ENCODE data around the gene NPR2.

NPR2 gene

GRCh38 chr9:35795695-35796094 is 4.3 kb downstream of the NPR2 start:
- H3K27ac ChIP-seq = no peak overlapping the region
- no peak for TF ChIP-seq CTCF (IDR thresholded peaks at IDR 0.05; ENCODE audit: low read depth, low read length)
- no peak overlapping the region for H3K4me3 ChIP-seq (ENCODE audit: low read depth, low read length)
- DNase-seq = no peak
- no peaks in the 10 kb centered on the region for H3K27me3 ChIP-seq (ENCODE audit: insufficient read depth, low read depth, severe bottlenecking)
- no peaks in the 10 kb centered on the region for H3K9me3 ChIP-seq (ENCODE audit: severe bottlenecking)
- peaks cover 59% of the 10 kb centered on the region for H3K36me3 ChIP-seq

- Histone ChIP-seq H3K9me3 (ENCODE audit: severe bottlenecking) (no peaks in the 10 kb centered on the region), H3K4me3 (ENCODE audit: low read depth, low read length) (no peak overlapping the region), H3K27me3 (ENCODE audit: insufficient read depth, low read depth, severe bottlenecking) (no peaks in the 10 kb centered on the region), H3K36me3 (peaks cover 74% of the 10 kb centered on the region), H3K27ac (no peak overlapping the region)
- no peak for TF ChIP-seq CTCF (IDR thresholded peaks at IDR 0.05; ENCODE audit: low read depth, low read length)
- no peak for DNase-seq
Observed at GRCh38 chr9:35797311-35798109, 6.1 kb downstream of the NPR2 start.

- Histone ChIP-seq H3K27me3 (ENCODE audit: insufficient read depth, low read depth, severe bottlenecking) (no peaks in the 10 kb centered on the region), H3K4me3 (ENCODE audit: low read depth, low read length) (no peak overlapping the region), H3K36me3 (peaks cover 80% of the 10 kb centered on the region), H3K27ac (no peak overlapping the region), H3K9me3 (ENCODE audit: severe bottlenecking) (no peaks in the 10 kb centered on the region)
- TF ChIP-seq CTCF (IDR thresholded peaks at IDR 0.05; ENCODE audit: low read depth, low read length) = no peak
- no peak for DNase-seq
Observed at GRCh38 chr9:35798658-35799374, 7.4 kb downstream of the NPR2 start.

- no peaks in the 10 kb centered on the region for H3K9me3 ChIP-seq (ENCODE audit: severe bottlenecking)
- no peak for DNase-seq
- H3K27ac ChIP-seq = no peak overlapping the region
- no peak overlapping the region for H3K4me3 ChIP-seq (ENCODE audit: low read depth, low read length)
- peaks cover 77% of the 10 kb centered on the region for H3K36me3 ChIP-seq
- H3K27me3 ChIP-seq (ENCODE audit: insufficient read depth, low read depth, severe bottlenecking) = no peaks in the 10 kb centered on the region
- no peak for TF ChIP-seq CTCF (IDR thresholded peaks at IDR 0.05; ENCODE audit: low read depth, low read length)
Observed at GRCh38 chr9:35800530-35800929, 9.1 kb downstream of the NPR2 start.

GRCh38 chr9:35801328-35802128 is 10.1 kb downstream of the NPR2 start:
- Histone ChIP-seq H3K4me3 (ENCODE audit: low read depth, low read length) (no peak overlapping the region), H3K27me3 (ENCODE audit: insufficient read depth, low read depth, severe bottlenecking) (no peaks in the 10 kb centered on the region), H3K9me3 (ENCODE audit: severe bottlenecking) (no peaks in the 10 kb centered on the region), H3K27ac (no peak overlapping the region), H3K36me3 (peaks cover 80% of the 10 kb centered on the region)
- no peak for TF ChIP-seq CTCF (IDR thresholded peaks at IDR 0.05; ENCODE audit: low read depth, low read length)
- DNase-seq = no peak

All from WERI-Rb-1 (cell line).